ENCODE data around the gene PHOSPHO1.

Gene PHOSPHO1

DNA sequence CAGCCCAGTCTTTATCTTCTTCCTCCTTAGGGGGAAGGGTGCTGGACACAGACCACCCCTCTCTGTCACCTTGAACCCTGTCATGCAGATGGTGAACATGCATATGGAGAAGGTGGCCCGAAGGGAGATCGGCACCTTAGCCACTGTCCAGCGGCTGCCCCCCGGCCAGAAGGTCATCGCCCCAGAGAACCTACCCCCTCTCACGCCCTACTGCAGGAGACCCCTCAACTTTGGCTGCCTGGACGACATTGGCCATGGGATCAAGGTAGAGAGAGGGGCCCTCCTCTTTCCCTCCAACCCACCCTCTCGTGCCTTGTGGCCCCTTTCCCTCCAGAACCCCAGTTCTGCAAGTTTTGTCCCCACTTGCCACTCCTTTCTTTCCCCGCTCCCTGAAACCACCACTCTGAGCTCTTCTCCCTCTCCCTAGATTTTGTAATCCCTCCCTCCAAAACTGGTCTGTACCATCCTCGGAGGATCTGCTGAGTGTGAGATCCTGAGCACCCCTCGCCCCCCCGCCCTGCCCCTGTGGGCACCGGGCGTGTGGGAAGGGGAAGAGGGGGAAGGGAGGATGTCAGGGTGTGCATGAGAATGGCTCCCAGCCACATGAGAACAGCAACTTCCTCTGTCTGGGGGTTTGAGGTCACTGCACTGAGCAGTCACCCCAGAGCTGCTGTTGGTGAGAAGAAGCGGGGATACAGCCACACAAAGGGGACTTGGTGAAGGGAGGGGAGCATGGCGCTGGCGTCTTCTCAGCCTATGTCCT, 12.8 kb downstream of the PHOSPHO1 start:
- DNase-seq = peak; percentile 75

DNA sequence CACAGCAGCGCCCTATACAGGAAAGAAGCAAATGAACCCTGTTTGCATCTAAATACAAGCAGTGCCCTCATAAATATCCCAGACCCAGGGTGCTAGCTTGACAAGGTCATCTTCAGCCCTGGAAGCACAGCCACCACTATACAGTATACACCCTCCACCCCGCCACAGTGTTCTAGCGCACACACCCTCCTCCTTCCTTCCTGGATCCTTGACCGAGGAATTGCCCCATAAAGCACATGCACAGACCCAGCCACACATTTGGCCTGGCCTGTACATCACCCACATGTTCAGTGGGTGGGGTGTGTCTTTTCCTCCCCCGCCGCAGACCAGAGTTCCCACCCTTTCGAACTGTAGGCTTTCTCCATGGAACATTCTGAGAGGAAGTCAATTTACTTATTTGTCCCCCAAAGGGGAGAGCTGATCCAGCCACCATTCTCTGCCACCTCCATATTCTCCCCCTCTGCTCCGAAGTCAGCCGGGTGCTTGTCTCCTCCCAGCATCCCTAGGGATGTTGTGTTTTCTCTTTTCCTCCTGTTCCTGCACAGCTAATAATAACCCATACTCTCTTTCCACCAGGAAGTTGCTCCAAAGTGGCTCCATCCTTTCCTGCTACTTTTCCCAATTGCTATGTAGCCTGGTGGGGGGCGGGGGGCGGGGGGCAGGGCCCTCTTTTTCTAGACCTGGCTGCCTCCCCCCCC, 13.5 kb downstream of the PHOSPHO1 start:
- peak; percentile 45 for DNase-seq

DNA sequence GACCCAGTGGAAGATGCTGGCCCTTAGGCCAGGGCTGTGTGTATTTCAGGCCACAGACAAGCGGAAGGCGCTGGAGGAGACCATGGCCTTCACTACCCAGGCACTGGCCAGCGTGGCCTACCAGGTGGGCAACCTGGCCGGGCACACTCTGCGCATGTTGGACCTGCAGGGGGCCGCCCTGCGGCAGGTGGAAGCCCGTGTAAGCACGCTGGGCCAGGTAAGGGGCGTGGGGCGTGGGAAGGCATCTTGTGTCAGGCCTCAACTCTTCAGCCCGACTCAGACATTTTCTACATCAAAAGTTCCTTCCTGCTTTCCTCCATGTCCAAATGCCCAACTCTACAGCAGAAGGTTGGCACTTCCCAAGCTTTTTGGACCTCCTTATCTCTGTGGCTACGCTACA, 14.1 kb downstream of the PHOSPHO1 start:
- no peak for DNase-seq

DNA sequence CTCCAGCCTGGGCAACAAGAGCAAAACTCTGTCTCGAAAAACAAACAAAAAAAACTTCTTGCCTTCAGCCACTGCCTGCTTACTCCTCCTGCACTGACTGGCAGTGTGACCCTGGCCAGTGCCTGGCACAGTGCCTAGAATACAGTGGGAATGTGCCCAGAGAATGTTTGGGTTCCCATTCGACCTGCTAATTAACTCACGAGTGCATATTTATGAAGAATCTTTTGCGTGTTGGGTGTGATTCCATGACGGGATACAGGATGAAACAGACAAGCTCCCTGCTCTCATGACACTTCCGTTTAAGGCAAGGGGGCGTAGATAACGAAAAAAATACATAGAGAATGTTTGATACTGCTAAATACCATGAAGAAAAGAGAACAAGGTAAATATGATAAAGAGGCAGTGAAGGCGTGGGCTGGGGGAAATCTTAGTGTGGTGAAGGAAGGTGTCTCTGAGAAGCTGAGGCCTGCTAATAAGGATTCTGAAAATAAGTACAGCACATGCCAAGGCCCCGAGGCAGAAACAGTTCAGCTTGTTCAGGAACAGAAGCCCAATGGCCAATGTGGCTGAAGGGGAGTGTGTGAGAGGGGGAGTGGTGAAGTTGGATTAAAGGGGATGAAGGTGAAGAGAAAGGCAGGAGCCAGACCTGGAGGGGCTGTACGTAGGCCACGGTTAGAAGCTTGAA, 15.8 kb downstream of the PHOSPHO1 start:
- DNase-seq = no peak

DNA sequence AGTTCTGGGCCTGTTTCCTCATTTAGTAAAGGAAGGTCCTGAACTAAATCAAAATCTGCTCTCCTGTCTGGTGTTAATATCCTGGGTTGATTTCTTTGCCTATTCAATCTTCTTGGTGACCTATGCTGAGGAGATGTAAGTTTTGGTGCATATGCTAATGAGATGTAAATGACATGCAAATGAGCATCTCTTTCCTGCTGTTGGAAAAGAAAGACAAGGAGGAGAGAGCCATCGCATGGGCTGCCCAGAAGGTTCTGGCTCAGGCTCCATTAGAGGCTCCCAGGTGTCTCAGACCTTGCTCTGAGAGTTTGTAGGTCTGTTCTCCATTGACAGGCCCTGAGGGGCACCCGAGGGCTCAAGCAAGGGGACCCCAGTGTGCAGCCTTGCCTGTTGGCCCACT, 16.7 kb downstream of the PHOSPHO1 start:
- no peak for DNase-seq

DNA sequence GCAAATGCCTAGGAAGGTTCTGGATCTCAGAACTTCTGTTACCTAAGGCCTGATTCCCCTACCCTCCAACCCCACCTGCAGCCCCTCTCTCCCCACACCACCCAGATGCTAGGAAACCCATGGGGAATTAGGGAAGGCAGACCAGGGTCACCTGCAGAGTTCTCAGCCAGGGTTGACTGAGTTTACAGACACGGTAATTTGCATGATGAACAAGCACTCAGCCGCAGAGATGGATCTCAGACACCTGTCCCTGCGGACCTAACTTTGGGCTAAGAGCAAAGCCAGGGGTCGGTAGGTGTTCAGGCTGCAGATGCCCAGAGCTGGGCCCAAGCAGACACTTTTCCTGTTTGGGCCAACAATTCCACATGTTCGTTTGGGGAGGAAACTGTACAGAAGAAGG, 17.2 kb downstream of the PHOSPHO1 start:
- no peak for DNase-seq

DNA sequence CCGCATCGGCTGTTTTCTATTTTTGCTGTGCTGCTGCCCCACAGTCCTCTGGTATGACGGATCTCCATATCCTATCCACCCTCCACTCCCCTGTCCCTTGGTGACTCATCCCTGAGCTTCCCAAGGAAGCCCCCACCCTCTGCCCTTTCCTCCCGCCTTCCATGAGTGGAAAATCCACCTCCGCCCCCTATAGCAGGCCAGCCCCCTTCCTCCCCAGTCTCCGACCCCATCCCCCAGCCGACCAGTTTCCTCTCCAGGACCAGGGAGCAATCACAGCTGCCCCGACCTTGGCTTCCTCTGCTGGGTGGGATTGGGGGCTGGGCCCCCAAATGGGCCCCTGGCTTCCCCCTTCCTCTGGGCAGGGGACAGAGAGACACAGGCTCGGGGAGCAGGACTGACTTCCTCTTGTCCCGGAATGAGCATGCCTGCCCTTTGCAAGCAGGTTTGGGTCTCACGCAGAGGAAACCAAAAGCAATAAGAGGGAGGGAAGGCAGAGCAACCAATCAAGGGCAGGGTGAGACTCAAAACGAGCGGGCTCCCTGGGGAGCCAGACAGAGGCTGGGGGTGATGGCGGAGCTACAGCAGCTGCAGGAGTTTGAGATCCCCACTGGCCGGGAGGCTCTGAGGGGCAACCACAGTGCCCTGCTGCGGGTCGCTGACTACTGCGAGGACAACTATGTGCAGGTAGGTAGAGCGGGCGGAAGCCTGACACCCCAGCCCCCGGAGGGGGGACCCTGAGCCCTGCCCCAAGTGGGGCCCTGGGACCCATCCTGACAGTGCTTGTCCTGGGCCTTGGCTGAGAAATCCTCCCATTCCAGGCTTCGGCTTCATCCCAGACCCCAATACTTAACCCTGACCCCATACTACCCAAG, 20.2 kb downstream of the PHOSPHO1 start, which contains the start of the genes ABI3 and GNGT2:
TSS of gene ABI3 (plus strand) at position 550 of the 872 bp plus-strand sequence. CDS start at position 568, 18 bp downstream.
TSS of gene GNGT2 (minus strand) at position 417 of the 872 bp plus-strand sequence. CDS start 3,152 bp downstream, outside the sequence.
- no peak for DNase-seq

DNA sequence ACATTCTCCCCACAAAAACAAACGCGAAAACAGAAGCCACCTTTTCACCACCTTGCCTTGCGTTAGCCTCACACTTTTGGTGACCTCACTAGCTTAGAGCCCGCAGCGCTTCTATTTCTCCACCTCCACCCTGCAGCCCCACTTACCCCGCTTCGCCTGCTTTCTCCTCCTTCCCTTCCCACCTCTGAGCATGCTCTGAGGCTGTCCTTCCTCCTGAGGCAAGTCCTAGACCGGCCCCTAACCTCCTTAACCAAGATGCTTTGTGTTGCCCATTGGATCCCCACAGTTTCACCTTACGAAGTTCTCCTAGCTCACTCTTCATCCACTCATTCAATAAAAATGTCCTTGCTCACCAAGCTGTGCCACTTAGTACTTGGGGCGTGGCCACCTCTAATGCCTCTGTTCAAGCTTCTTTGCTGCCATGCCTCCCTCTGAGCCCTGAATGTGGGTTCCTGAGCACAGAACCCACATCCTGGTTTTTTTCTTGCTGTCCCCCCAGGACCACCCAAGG, 21.5 kb downstream of the PHOSPHO1 start:
- DNase-seq = no peak

DNA sequence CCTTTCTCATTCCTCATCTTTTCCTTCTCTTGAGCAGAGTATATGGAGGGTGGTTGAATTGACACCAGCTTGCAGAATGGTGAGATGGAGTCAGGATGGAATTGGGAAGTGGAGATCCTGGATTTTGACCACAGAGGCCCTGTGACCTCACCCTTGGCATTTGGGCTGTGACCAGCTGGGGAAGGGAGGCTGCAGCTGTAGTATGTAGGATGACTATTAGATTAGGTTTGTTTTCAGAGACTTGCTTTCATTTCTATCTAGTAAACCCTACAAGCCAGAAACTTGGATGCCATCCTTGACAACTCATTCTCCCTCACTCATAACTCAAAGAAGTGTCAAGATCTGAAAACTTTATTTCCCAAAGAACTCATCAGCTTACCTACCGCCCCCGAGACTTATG, 26.1 kb downstream of the PHOSPHO1 start:
- DNase-seq = no peak

DNA sequence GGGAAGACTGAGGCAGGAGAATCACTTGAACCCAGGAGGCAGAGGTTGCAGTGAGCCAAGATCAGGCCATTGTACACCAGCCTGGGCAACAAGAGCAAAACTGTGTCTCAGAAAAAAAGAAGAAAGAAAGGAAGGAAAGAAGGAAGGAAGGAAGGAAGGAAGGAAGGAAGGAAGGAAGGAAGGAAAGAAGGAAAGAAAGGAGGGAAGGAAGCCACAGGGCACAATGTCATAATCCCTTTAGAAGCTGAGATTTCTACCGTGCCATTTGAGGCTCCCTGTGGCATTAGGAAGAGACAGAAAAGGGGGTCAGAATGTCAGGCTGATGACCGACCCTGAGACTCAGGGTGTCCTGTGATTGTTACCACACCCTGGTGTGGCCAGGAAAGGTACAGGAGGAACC, 26.8 kb downstream of the PHOSPHO1 start:
- no peak for DNase-seq

DNA sequence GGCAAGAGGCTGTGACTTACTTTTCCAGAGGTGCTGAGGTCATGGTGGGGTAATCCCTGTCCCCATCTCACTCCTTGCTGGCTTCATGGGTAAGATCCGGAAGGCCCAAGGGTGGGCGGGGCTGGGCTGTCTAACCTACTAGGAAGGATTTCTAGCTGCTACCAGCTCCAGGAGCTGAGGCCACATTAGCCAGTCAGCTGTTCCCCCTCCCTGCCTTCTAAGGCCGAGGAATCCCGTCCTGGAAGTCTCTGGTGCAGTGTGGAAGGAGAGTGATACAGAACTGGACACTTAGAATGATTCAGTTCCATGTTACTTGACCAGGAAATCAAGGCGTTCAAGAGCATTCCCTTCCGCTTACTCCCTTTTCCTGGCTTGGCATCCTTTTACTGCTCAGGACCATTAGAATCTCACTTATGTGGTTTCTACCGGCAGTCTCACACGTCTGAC, 29.1 kb downstream of the PHOSPHO1 start:
- no peak for DNase-seq

DNA sequence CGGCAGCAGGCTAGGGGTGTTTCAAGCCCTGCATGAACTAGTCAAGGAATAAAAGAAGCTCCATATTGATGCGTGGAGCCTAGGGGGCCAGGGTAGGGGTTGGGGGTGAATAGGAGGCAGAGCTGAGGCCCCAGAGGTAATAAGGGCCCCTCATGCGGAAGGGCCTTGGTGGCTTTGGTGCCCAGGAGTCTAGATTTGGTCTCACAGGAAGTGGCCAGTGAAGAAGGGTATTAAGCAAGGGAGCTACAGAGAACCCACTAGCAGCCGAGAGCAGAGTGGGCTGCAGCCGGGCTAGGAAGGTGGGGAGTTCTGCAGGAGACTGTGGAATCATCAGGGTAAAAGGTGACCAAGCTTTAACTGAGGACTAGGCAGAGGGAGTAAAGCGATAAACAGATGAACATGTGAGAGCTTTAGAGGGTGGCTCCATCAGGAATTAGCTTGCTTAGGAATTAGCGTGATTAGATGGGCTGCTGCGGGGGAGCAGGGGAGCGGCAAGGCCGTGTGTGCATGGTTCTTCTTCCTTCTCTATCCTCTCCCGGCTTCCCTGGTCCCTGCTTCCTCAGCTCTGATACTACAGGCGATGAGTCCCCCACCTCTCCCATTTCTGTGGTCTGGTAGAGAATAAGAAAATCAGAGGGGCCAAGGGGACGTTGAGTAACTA, 30.0 kb downstream of the PHOSPHO1 start:
- DNase-seq = no peak

DNA sequence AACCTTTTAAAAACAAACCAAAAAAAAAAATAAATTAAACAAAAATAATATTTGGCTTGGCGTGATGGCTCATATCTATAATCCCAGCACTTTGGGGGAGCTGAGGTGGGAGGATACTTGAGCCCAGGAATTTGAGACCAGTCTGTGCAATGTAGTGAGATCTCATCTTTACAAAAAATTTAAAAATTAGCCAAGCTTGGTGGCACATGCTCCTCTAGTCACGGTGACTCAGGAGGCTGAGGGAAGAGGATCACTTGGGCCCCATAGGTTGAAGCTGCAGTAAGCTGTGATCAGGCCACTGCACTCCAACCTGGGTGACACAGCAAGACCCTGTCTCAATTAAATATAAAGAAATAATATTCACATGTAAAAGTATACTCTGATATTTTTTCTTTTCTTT, 32.4 kb downstream of the PHOSPHO1 start:
- DNase-seq = no peak

DNA sequence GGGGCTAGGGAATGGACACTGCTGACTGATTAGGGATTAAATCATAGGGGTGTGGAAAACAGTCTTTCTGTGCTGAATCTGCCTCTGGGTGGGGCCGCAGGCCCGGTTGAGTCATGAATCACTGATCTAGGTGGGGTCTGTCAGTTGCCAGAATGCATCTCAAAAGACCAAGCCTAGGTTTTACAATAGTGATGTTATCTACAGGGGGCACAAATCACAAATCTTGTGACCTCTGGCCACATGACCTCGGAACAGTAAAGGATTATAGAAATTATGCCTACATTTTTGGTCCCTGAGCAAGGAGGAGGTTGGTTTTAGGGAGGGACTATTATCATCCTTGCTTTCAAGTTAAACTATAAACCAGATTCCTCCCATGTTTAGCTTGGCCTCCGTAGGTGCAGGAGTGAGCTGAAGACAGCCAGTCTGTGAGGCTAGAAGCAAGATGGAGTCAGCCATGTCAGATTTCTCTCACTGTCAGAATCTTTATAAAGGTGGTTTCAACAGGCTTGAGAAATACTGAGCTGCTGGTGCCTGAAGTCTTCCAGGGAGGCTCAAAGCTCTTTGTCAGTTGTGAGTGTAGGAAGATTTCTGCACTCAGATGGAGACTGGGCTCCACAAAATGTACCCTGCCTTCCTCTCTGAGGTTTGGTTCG, 33.1 kb downstream of the PHOSPHO1 start:
- no peak for DNase-seq

DNA sequence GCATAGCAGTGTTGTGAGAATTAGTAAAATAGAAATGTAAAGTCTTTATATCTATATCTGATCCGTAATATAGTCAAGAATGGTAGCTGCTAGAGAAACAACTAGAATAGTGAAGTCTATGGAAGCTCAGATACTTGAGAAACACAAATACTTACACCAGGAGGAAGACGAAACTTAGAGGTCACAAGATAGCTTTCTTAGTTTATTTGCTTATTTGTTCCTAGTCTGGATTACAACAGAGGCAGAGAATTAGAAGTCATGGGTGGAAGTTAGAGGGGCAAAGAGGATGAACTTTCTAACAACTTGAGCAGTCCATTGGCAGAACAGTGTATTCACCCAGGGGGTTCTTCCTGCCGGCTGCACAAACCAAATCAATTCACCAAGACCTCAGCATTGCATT, 34.1 kb downstream of the PHOSPHO1 start:
- no peak for DNase-seq

DNA sequence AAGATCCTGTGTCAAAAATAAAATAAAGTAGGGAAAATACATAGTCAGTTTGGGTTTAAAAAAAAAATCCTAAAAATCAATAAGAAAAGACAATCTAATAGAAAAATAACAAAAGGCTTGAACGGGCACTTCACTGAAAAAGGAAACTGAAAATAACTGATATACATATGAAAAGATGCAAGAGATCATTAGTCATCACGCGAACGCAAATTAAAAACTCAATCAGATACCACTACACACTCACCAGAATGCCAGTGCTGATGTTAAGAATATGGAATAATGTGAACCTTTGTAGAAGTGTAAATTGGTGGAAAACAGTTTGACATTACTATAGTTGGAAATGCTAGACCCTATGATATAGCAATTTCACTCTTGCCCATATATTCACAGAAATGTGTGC, 34.8 kb downstream of the PHOSPHO1 start:
- no peak for DNase-seq

DNA sequence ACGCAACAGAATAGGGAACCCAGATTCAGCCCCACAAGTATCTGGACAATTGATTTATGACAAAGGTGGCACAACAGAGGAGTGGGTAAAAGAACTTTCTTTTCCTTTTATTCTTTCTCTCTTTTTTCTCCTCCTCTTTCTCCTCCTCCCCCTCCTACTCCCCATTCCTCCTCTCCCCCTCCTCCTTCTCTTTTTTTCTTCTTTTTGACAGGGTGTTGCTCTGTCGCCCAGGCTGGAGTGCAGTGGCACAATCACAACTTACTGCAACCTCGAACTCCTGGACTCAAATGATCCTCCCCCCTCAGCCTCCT, 36.3 kb downstream of the PHOSPHO1 start:
- DNase-seq = no peak

DNA sequence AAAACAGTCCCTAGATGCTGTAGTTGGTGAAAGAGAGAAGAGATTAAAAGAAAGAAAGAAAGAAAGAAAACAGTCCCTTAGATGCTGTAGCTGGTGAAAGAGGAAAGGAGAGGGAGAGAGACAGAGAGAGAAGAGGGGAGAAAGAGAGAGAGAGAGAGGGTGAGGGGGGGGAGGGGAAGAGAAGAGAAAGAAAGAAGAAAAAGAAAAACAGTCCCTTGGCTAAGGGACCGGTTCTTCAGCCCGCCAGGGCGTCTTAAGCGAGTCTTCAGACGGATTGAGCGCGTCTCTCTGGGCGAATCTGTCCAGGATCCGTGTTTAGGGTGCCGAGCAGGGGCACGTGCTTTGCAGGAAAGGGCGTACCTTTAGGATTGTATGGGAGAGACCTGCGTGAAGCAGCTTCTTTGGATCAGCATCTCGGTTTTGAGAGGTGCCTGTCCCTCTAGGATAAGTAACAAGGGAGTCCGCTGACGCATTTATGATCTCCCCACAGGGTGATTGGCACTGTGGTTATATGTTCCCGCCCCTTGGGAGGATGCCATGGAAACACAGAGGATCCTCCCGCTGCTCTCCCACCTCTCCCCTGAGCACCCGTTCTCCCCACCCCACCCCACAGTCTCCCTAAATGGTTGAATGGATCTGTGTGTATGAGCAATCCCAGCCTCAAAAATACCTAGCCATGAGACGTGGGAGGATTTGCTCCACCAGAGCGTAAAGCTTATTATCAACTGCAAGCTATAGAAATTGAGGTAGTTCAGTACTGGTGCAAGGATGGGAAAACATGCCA, 36.9 kb downstream of the PHOSPHO1 start:
- DNase-seq = peak; percentile 87

DNA sequence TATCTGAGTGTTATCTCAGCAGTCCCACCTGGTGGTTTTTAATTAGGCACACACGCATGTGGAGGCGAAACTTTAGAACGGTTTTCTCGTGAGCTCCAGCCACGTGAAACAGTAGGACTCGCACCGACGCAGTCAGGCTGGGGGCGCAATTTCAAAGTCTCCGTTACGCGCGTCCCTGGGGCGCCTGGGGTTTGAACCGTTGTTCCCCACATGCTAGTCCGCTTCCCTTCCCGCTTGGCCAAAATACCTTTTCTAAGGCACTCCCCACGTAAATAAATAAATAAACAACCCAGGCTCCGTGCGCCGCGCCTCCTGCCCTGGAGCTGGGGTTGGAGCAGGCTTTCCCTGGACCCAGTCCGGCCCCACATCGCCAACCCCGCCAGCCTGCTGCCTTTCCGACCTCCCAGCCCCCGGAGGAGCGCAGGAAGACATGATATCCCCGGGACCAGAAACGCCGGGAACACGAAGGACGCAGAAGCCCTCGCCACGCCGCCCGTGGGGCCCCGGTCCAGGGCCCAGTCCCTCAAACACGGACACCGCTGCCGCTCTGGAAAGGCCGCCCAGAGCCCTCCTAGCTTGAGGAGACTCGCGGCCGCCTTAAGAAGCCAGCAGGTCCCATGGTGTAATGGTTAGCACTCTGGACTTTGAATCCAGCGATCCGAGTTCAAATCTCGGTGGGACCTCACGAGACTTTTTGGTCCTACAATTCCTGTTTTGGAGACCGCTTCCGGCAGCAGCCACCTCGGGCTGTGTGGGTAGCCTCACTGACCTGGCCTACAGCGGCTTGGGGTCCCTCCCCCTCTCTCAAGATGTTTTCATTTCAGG, 38.5 kb downstream of the PHOSPHO1 start:
- peak; percentile 95 for DNase-seq
